HG03025 (cell line): Measurements from ENCODE around the gene CSKMT.
"Not testable (repeated sequence)": the region's sequence is repeated elsewhere in the genome, so short reads cannot be mapped to it uniquely, and the experiment has no call there.

Source experiments
- ATAC-seq: cut with Tn5 transposase; IDR thresholded peaks from one replicate; pipeline ENCODE4 v1.9.1; 2021; ENCODE audit warnings: mild to moderate bottlenecking, moderate library complexity; ENCODE audit not compliant: unreplicated experiment, low FRiP score

CSKMT gene, protein sequence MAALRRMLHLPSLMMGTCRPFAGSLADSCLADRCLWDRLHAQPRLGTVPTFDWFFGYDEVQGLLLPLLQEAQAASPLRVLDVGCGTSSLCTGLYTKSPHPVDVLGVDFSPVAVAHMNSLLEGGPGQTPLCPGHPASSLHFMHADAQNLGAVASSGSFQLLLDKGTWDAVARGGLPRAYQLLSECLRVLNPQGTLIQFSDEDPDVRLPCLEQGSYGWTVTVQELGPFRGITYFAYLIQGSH

DNA sequence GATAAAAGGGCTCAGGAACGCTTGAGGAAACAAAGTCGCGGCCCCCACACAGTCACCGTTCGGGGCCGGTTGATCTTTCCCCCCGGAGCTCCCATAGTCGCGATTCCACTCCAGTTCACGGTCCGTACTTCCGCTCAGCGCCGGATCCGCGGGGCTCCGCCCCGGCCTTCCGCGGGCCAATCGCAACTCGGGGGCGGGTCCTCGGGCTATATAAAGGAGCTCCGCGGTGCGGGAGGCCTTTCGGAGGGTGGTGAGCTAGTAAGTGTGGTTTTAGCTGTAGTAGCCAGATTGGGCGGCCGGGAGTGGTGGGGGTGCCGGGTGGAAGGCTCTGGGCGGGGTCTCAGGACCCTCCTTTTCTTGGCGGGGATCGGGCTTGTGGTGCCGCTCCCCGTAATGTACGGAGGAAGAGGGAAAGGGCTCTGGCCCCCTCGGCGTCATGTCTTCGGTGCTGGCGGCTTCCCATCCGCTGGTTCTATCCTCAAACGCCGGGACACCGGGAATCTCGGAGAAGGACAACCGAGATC, at the start of gene CSKMT, which contains the start of gene C11orf98:
Gene CSKMT (plus strand): TSS at position 238 of the 524 bp plus-strand sequence. CDS start 568 bp downstream, outside the sequence.
Gene C11orf98 (minus strand): TSS at position 136 of the 524 bp plus-strand sequence. CDS start 41 bp downstream, at position 95.
- ATAC-seq: peak; percentile 65

DNA sequence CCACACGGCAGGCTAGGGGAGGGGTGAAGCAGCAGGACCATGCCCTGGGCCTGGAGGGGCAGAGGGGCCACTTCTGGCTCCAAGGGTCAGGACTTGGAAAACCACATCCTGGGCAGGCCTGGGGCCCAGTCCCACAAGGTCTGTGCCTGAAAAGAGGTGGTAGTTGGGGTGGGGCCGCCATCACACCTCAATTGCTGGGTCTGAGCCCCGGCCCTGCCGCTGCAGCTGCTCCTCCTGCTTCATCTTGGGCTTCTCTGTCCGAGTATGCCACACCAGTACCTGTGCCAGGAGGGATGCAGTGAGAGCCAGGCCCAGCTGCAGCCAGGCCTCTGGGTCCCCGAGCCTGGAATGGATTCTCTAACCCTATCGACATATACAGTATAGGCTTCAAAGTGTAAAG, 49.6 kb upstream of the CSKMT start:
- ATAC-seq: no peak

DNA sequence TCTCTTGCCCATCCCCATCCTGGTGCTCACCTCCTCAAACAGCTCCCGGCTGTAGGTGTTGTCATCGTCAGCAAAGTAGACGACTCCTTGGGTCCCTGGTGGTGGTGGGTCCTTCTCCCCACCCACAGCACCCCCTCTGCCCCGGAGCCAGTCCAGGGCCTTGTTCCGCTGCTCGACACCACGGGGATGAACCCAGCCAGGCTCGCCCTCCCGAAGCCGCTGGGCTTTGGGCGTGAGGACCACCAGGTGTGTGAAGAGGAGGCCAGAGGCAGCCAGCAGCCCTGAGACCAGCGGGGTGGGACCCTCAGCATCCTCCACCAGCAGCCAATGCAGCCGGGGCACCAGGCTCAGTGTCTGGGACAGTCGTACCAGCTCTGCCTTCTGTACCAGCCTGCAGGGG, 48.2 kb upstream of the CSKMT start:
- not testable (repeated sequence) for ATAC-seq

DNA sequence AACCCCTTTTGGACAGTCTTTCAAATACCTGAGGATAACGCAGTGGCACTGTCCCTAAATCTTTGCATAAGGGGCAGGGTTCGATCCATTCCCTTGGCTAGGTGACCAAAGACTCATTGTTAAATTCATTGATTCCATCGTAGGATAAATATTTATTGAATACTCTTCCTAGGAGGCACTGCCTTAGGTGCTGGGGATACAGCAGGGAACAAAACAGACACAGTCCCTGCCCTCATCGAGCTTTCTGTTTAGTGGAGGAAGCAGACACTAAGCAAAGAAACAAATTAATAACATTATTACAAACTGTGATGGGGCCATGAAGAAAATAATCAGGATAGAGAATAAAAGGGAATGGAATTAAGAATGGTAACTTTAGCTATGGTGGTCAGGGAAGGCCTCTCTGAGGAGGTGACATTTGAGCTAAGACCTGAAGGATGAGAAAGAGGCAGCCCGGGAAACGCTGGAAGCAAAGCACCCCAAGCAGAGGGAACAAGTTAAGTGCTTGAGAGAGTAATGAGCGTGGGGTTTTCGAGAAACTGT, 44.0 kb upstream of the CSKMT start:
- ATAC-seq: no peak

DNA sequence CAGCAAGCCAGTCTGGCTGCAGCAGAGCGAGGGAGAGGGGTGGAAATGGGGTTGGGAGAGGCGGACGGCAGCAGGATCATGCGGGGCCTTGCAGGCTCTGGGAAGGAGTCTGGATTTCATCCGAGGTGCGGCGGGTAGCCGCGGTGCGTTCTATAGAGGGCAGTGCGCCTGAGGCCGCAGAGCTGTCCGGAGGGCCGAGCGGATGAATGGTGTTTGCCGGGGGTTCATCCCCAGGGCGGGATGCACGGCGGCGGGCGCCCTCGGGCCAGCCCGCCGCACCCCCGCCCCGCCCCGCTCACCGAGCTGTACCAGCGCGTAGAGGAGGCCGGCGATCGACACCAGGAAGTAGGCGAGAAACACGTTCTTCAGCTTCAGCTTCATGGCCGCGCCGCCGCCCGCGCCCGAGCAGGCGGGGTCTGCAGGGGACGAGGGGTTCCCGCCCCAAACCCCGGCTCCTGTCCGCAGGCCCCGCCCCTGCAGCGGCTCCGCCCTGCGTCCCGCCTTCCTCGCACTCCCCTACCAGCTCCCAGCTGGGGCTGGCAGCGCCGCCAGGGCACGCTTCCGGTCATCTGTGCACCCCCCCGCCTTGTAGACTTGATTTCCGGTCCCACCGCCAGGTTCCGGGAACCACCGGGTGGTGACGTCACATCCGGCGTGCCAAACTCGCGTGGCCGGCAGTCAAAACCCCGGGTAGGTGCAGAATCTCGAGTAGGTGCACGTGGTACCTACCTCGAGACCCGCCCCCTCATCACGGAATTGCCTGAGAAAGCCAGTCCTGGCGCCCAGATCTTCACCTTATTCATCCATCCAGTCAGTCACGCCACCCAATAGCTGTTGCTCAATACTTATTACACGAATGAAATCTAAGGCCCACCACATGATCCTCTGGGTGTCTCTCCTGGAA, 43.3 kb upstream of the CSKMT start, which contains the start of gene B3GAT3:
Gene B3GAT3 (minus strand): TSS at position 420 of the 904 bp plus-strand sequence. CDS start 39 bp downstream, at position 381.
- peak; percentile 85 for ATAC-seq

DNA sequence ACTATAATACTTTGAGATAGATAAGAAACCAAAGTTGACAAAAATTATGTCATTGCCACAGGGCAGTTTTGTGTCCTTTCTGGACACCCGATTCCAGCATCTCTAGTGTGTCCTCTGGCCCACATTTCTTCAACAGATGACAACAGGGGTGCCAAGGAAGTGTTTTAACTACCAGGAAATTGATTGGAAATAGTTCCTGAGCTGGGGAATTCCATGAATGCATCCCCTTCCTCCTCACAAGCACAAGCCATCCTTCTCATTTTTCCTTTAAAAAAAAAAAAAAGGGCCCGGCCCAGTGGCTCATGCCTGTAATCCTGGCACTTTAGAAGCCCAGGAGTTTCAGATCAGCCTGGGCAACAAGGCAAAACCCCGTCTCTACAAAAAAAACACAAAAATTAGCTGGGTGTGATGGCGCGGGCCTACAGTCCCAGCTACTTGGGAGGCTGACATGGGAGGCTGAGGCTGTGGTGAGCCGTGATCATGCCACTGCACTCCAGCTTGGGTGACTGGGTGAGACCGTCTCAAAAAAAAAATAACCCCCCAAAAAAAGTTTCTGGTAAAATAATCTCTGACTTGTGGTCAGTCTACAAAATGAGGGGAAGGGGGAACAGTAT, 42.5 kb upstream of the CSKMT start:
- no peak for ATAC-seq

DNA sequence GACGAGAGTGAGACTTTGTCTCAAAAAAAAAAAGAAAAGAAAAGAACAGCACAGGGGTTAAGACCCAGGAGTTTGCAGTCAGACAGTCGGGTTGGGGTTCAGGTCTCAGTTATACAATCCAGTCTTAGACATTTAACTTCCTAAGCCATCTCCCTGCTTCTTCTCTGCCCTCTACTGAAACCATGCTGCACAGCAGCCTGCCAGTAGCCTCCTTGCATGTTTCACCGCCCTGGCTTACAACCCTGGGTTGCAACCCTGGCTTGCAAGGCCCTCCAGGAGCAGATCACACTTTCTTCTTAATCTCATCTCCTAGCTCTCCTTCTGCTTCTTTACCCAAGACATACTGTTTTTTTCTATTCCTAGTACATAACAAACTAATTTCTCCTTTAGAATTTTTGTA, 37.4 kb upstream of the CSKMT start:
- no peak for ATAC-seq

DNA sequence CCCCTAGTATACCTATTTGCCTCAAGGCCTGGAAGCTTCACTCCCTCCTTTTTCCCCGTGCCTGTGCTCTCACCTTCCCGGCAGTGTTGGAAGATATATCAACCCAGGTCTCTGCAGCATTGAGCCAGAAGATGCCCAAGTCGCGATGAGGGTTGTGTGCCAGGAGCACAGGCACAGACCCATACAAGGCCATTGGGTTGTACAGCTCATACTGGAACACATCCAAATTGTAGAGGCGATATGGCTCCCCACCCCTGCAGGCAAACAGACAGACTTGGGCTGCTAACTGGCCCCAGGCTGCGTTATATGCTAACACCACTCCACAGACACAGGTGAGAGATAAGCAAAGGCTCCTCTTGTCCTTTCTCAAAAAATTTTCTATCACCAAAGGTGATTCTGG, 32.6 kb upstream of the CSKMT start:
- no peak for ATAC-seq

DNA sequence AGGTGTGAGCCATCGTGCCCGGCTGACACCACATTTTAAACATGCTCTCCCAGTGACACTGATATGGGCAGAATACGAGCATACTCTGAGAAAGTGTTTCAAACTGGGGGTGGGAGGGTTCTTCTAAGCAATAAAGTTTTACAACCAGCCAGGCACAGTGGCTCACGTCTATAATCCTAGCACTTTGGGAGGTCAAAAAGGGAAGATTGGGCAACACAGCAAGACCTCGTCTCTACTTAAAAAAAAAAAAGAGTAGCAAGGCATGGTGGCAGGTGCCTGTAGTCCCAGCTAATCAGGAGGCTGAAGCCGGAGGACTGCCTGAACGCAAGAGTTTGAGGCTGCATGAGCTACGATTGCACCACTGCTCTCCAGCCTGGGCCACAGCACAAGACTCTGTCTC, 20.9 kb upstream of the CSKMT start:
- ATAC-seq: no peak

DNA sequence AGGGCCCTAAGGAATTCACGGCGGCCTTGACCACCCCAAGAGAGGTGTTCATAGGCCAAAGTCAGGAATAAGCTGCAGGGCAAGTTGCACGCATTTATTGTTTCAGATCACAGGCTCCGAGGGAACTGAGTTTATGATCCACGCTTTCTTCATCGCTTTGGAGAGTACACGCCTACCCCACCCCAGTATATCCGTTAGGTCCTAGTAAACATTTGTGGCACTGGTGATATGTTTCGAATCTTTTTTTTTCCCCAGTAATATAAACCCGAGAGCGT, 19.5 kb upstream of the CSKMT start:
- peak; percentile 1 for ATAC-seq

DNA sequence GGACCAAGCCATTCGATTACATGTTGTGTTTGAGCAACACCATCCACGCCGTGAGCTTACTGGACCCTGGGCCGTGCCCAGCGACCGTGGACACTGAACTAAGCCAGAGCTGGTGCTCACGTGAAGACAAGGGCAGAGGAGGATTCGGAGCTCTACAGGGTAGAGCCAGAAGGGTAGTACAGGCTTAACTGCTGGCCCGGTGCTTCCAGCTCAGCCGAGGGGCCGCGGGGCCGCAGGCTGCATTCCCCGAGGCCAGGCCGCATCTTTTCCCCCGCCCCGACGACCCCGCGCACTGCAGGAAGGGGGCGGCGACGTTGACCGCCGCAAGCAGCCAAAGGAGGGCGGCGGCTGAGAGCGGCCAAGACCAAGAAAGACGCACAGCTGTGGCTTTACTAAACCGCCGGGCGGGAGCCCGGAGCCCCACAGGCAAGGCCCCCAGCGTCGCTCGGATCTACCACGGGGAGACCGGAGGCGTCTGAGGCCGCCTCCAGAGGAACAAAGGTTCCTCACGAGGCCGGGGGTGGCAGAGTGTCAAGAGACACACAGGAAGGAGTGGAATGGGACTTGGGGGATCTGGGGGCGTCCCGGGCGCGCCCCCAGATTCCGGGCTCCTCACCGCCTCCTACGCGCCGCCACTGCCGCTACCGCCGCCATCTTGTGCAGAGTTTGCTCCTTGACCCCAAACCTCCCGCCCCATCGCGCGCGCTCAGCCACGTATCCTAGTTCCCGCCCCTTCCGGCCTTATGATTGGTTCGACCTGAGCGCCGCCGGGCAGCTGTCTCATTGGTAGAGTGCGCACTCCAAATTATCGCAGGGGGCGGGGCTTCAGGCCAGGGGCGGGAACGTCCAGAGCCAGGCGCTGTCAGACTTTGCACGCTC, 18.9 kb upstream of the CSKMT start, which contains the start of gene GANAB:
Gene GANAB (minus strand): TSS at position 668 of the 879 bp plus-strand sequence. CDS start 14 bp downstream, at position 654.
- peak; percentile 83 for ATAC-seq

DNA sequence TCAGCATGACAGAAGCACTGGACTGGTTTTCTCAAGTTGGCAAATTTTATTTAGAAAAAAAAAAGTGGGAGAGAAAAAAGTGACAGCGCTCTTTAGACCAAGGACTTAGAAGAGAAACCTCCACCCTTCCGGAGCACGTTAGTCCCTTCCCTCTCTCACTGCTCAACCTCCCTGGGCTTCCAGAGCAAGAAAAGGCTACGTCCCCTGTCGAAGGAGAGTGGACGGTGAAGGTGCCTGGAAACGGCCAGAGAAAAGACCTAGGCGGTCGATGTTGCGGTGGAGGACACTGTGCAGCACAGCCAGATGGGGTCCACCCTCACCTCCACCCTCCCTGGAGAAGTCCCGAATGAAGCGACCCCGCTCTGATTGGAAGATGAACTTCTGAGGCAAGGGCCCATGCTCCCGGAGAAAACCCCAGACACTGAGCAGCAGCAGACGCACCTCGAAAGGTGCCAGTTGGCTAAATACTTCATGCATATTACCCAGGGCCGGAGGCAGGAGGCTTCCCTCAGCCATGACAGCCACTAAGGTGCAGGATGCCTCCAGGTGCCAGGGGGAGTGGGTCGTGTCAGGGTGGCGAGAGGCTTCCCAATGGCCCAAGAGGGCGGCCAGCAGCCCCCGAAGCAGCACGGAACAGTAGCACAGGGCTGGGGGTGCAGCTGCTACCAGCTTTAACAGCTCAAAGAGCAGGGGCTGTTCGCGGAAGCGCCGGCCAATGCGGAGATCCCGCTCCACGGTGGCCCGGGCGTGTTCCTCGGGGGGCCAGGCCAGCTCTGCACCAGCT, 18.1 kb upstream of the CSKMT start:
- ATAC-seq: no peak

DNA sequence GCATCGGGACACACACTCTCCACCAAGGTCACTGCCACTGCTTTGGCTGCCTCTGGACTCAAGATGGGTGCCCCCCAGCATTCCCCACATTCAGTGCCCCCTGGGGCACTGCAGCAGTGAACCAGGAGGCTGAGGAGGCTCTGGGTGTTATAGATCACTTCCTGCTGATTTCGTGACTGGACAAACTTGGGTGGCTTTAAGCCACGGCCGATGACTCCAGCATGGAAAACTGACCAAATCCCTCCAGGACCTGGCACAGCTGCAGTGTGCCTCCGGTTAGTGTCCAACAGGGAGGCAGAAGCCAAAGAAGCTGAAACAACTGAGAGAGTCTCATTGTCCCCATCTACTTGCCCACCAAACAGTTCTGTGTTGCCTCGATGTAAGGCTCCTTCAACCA, 17.5 kb upstream of the CSKMT start:
- no peak for ATAC-seq

DNA sequence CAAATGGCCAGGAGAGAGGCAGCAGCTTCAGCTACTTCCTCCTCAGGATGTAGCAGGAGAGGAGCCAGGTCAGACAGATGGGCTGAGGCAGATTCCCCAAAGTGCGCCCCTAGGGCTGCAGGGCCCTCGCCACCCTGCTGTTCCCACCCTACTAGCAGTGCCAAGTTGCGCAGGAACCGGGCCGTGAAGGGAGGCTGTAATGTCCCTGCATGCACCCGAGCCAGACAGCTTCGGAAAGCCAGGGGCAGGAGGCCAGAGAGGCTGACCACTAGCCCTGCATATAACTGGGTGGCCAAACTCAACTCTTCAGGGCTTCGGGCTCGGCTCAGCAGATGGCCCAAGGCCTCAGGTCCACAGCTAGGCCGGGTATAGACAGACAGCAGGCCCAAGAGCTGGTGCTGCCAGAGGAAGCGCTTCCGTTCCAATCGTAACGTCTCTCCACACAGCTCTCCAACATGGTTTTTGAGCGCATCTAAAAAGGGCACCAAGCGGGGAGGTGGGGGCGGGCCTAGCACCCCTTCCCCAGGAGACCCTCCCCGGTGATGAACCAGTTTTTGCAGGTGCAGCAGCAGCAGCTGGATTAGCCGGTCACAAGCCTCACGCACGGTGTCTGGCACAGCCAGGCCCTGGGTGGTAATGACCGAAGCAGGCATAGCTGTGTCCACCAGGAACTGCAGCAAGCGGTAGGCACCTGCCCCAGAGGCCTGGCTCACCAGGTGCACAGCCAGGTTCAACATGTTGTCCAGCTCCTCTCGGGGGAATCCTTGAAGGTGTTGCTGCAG, 16.7 kb upstream of the CSKMT start:
- no peak for ATAC-seq

DNA sequence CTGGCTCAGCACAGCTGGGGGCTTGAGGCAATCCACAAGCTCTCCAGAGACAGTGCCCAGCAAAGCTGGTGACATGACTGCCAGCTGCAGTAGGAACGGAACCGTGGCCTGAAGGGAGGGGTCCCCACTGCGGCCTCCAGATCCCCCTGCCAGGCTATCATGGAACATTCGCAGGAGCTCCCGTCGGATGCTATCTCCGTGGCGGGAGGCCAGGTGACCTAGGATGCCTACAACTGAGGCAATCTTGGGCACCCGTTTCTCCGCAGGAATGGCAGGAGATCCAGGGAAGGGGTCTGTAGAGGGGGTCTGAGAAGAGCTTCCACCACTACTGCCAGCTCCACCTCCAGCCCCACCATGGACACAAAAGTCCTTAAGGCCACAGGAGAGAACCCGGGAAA, 16.1 kb upstream of the CSKMT start:
- no peak for ATAC-seq

DNA sequence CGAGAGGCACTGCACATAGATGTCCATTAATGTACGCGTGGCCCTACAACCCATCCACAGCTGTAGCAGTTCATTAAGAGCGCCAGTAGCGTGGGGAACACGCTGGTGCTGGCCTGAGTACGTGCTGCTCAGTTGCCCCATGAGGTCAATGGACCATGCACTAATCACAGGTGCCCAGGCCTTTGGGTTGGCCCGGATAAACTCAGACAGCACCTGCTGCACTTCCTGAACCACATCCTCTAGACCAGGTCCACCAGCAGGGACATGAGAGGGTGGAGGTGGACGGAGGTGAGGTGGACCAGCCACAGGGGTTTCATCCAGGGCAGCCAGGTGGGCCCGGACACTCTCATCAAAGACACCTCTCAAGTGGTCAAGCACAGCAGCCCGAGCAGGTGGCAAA, 15.6 kb upstream of the CSKMT start:
- ATAC-seq: no peak

DNA sequence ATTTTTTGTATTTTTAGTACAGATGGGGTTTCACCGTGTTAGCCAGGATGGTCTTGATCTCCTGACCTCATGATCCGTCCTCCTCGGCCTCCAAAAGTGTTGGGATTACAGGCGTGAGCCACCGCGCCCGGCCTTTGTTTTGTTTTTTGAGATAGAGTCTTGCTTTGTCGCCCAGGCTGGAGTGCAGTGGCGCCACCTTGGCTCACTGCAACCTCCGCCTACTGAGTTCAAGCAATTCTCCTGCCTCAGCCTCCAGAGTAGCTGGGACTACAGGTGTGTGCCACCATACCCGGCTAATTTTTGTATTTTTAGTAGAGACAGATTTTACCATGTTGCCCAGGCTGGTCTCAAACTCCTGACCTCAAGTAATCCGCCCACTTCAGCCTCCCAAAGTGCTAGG, 14.8 kb upstream of the CSKMT start:
- ATAC-seq: not testable (repeated sequence)
